Activated T-cell treated with anti-CD3 and anti-CD28 coated beads, Interleukin-2, amount 50 U/mL, for 48 hours (primary cell): ENCODE data around the gene GCK.
"Not testable (repeated sequence)": the region's sequence is repeated elsewhere in the genome, so short reads cannot be mapped to it uniquely, and the experiment has no call there.

Source experiments
- DNase-seq, 2 experiments: peaks; one replicate each; pipeline ENCODE4 v3.0.0-alpha.2; 2020

The GCK gene

DNA sequence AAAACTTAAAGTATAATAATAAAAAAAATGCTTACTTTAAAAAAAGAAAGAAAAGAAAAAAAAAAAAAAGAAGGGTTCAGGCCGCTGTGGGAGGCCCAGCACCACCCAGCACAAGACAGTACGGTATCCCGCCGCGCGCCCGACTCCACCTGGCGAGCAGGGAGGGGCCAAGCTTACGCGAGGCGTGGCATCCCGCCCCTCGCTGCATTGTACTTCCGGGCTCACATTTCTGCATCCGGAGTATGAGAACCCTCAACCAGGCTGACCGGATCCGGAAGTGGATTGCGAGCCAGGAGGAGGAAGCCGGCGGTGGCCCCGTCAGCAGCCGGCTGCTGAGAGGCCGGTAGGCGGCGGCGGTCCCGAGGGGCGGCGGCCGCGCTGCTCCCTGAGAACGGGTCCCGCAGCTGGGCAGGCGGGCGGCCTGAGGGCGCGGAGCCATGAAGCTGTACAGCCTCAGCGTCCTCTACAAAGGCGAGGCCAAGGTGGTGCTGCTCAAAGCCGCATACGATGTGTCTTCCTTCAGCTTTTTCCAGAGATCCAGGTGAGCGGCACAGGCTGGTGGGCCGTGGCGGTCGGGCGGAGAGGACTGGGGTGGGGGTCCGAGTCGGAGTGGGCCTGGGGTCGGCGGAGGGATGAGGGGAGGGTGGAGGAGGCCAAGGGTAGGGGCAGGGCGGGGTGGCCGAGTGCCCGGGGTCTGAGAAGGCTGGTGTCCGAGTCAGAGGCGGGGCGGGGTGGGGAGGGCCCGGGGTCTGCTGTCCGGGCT lies 11.6 kb upstream of the GCK start, which contains the start of gene YKT6:
Gene YKT6 (plus strand): TSS at position 280 of the 763 bp plus-strand sequence. CDS start 158 bp downstream, at position 438.
- DNase-seq = peak; percentile 96 to 97

DNA sequence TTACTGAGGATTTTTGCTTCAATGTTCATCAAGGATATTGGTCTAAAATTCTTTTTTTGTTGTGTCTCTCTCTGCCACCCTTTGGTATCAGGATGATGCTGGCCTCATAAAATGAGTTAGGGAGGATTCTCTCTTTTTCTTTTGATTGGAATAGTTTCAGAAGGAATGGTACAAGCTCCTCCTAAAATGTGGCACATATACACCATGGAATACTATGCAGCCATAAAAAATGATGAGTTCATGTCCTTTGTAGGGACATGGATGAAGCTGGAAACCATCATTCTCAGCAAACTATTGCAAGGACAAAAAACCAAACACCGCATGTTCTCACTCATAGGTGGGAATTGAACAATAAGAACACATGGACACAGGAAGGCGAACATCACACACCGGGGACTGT lies 10.9 kb upstream of the GCK start:
- not testable (repeated sequence) for DNase-seq

DNA sequence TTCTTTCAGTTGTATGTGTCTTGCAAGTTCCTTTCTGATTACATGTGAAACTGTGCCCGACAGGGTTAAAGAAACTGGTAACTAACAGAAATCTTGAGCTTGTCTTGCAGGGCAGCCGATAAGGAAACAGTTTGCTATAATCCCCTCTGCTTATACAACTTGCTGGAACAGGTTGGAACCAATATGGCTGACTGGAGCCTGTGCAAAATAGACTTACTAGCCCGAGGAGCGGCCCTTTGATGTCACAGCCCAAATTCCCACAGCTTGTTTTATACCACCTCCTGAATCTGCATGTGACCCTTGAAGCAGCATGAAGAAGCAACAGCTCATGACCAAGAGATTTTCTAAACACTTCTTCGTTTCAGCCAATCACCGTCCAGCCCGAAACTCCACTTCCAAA lies 8.2 kb upstream of the GCK start:
- DNase-seq = no peak

DNA sequence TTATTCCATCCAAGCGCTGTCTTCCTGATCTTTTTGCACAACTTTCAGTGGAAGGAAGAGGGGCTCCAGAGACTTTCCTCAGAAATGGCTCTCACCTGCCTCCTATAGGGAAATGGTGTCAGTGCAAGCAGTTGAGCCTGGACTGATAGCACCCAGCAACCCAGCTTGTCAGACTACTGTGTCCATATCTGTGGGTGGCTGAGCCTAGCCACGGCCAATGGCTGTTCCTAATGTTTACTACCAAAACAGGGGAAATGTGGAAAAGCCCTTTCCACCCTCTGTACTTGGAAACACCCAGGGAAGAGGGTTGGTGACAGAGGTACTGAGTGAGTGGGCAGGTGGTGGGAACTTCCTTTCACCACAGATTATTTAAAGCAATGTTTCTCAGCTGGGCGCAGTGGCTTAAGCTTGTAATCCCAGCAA lies 7.2 kb upstream of the GCK start:
- DNase-seq = peak; percentile 36 to 48

DNA sequence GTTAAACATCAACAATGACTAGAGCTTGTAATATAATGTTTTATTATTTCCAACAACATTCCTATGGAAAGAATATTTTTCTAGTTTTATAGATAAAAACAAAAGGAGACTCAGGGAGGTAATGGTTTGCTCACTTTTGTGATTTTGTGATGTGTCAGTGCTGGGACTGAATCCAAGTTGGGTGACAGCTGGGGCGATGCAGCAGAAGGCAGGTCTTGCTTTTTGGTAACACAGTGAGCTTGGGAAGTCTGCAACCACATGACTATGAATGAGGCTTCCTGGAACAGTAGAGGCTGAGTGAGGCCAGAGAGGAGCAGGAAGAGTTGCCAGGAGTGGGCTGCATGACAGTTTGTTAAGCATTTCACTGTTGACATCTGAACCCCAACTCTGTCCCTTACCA lies 6.7 kb upstream of the GCK start:
- no peak for DNase-seq

DNA sequence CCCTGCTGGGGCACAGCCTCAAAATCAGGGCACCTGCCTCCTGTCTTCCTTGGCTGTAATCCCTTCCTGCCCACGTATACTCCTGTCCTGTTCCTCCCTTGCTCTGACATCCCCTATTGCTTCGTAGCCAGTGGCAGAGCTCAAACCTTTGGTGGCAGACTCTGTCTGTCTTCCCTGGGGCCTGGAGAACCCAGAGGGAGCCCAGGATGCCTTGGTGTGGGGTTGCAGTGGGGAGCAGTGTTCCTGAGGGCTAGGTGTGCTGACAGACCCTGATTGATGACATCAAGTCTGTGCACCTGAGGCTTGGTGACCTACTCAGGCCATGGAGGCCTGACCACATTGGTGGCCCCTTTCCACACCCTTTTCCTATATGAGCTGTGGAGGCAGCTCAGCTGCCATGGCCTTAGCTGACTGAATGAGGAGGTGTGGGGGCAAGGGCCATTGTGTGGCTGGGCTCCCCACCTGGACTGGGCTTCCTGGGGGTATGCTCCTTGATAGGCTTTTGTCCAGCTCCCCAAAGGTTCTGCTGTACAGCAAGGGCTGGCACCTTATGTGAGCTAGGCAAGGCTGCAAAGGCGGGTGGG lies 5.4 kb upstream of the GCK start:
- DNase-seq = no peak

DNA sequence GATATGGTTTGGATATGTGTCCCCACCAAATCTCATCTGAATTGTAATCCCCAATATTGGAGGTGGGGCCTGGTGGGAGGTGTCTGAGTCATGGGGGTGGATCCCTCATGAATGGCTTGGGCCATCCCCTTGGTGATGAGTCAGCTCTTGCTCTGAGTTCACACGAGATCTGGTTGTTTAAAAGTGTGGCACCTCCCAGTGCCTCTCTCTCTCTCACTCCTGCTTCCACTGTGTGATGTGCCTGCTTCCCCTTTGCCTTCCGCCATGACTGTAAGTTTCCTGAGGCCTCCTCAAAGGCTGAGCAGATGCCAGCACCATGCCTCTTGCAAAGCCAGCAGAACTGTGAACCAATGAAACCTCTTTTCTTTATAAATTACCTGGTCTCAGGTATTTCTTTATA lies 4.8 kb upstream of the GCK start:
- peak; percentile 58 to 69 for DNase-seq

DNA sequence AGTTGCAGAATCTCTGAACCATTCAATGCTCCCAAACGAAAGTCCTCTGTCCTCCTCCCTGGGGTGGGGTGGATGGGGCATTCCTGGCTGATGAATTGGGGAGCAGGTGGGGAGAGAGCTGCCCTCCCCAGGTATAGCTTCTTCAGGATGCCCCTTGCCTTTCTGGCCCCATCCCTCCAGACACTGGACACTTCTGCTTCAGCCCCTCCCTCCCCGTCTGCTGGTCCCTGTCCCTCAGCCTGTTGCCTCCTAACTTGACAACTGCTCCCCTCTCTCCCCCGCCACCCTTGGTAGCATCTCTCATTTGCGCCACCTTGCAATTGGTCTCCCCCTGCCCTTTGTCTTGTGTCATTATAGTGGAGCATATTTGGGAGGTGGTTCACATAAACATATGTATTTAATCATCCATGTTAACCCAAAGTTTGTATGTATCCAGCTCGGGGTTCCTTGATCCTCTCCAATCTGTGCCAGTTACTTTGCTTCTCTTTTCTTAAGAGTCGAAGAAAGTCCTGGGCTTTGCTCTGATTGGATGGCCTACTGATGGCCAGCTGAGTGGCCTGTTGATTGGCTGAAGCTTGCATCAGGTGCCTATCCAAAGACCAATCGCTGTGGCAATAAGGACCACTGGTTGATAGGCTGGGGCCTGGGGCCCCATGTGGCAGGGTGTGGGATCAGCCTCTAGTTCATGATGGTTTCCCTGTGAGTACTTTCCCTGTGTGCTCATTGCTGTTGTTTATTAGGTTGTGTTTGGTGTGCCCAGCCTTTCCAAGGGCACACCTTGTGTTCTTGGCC lies 4.0 kb upstream of the GCK start:
- DNase-seq = no peak

DNA sequence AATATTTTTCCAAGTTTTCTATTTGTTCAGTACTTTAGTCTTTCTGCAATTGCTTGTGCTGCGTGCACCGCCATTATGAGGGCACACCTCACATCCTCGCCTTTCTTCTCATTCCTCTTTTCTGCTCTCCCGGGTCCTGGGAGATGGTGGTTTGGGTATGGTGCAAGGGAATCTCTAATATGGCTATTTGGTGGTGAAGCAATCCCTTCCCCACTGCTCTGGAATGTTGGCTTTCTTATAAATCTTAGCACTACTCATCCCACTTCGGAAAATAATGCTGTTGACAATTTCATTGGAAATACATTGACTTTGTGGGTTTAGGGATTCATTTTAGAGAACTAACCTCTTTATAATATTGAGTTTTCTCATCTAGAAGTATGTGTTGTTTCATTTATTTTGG lies 1.9 kb upstream of the GCK start:
- no peak for DNase-seq

DNA sequence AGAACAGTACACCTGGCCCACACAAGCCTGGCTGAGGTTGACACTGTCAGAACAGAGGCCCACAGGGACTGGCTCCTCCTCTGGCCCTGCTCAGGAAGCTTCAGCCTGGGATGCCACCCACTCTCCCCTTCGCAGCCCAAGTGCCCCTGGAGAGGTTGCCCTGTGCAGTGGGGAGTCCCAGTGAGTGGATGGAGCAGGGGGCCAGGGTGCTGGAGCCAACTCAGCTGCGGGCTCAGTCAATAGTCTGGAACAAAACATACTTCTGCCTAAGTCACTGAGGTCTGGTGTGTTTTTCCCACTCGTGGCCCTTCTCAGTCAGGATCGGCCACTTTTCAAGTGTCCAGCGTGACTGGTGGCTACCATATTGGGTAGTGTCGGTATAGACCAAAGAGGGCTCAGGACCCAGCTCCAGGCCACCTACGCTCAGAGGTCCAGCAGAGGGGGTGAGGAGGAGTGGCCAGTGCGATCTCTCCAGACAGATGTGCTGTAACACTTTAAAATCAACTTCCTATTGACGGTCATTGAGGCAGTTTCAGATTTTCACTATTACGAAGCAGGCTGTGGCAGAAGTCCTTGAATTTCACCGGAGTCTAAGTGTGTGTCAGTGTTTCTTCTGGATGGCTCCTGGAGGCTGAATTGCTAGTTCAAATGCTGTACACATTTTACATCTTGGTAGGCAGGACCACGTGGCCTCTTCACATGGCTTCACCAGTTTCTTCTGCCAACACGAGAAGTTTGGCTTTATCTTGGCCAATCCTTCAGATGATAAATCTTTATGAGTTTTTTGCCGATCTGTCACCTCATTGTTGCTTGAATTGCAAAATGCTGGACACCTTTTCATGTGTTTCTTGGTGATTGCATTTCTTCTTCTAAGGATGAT lies 994 bp upstream of the GCK start:
- DNase-seq = no peak

DNA sequence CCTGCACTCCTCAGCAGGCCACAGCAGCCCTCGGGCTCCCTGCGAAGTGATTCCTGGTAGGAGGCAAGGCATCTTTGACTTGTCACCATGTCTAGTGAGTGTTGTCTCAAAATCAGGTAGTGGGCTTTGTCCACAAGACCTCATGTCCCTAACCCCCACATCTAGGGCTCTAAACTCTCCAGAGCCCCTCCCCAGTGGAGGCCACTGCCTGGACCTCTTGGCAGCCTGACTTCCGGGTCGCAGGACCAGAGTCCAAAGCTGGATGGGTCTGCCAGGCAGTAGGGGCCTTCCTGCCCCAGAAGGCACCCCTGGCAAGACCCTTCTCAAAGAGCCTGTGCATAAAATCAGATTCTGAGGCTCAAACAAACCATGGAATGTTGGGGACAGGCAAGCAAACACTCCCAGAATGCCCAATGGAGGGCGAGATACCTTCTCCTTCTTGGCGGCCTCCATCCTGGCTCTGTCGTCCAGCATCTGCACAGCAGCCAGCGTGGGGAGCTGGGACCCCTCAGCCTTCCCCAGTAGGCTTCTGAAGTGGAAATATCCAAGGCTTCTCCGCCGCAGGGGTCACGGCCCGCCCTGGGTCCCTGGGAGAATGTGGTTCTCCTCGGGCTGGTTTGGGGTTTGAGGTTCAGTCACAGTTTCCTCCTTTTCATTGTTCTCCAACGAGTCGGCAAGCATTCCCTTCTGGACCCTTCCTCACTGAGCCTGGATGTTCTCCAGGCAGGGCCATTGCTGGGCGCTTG lies 586 bp downstream of the GCK start:
- DNase-seq = no peak

DNA sequence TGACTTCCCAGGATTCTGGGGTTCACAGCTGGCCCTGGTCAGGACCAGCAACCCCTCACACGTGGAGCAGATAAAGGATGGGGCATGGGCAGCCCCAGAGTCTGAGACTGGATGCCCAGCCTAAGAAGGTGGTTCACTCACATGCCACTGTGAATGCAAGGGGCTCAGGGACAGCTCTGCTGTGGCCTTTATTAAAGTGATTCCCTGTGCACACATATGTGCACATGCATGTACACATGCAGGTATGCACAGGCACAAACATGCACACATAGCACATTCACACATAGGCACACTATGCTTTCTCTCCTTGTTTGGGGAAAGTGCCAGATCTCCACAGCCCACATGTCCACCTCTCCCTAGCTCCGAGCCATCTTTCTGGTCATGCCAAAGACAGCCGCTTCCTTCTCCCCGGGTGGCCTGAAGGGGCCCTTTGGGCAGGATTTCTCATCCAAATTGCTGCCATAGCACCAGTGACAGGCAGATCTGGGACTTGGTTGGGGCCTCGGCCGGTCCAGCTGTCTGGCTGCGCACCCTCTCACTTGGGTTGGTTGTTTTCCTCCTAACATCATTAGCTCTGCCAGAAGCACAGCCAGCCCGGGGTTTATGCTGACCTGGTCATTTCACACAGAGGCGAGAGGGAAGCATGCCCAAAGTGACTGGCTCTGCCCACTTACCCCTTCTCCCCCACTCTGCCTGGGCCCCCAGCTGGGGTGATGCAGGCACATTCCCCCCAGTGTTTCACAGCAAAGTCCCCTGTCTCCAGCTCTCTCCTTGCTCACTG lies 1.4 kb downstream of the GCK start:
- no peak for DNase-seq

DNA sequence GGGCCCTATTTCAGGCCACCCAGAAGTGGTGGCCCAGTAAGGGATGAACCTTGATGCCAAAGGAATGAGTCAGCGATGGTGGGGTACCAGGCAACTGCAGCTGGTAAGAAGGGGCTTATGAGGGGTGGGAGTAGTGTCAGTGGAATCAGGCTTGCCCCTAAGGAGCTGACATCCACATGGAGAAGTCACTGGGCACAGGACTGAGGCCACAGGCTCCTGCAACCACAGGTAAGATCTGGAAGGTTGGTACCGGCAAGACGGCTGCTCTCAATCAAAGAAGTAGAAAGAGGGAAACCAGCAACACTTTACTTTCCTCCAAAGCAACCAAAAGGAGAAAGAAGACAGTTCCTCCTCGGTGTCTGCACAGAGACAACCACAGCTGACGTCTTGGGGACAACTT lies 2.5 kb downstream of the GCK start:
- no peak for DNase-seq

DNA sequence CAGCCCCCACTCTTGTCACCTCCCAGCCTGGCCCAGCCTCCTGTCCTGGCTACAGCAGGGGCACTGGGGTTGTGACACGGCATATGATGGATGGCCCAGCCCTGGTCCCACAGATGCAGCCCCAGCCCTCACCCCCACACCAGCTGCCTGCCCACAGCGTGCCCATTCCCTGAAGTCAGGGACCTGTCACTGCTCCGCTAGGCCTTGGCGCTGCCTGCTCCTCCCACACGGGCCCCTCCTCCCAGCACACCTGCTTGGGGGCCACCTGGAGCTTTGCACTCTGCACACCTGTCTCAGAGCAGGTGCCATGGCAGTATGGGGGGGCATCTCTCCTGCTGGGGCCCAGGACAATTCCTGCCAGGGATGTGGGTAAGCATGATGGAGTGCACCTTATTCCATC lies 3.5 kb downstream of the GCK start:
- no peak for DNase-seq

DNA sequence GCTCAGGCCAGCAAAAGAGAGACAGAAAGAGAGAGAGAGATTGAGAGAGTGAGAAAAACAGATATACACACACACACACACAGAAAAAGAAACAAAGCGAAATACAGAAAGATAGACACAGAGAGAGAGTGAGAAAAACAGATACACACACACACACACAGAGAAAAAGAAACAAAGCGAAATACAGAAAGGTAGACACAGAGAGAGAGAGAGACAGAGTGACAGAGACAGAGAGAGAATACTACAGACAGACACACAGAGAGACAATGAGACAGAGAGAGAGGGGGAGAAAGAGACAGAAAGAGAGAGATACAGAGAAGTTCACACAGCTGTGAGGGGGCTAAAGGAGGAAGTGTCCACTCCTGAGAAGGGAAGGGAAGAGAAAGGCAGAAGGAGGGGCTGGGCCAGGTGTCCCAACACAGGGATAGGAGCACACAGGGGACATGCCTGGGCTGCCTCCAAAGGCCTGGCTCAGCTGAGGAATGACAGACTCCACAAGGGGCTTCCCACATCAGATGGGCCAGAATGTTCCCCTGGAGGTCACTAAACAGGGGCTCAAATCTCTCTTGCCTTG lies 4.3 kb downstream of the GCK start:
- DNase-seq = no peak

DNA sequence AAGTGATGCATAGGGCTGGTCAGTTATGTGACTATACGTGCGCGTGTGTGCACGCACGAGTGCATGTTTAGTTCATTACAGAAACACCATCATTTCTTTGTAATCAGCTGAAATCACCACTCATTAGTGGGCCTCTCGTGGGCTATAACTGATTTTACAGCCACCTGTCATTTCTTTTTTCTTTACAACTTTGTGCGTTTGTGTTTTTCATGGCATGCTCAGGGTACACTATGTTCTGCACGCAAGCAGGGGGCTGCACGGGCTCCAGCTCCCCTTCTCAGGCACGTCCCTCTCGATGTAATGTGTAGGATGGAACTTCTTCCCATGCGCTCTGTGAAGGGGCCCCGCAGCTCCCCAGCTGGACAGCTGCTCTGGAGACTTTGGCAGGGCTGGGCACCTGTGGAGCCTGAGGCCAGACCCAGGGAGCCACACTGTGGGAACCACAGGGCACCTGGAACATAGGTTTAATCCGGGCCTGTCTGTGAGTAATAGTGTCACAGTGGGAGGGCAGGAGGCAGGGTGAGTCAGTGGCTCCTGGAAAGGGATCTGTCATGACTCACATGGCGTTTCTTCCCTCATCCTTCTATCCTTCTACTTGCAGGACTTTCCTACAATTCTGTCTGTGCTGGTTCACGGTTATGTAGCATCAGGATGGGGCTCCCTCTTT lies 4.9 kb downstream of the GCK start:
- no peak for DNase-seq

DNA sequence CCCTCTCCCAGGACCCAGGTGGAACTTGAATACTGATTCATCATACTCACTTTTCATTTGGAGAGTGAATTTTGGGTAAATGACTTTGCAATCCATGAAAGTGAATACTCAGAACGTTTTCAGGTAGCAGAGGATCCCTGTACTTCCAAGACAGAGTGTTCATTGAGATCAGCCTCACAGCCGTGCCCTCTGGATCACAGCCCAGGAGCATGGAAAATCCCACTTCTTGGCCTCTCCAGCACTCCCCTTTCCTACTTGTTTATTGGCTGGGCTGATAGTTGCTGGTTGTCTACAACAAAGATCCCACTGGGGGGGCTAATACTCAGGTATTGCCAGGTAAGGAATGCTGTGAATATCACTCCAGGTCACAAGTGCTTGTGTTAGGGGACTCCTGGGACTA lies 5.9 kb downstream of the GCK start:
- DNase-seq = no peak

DNA sequence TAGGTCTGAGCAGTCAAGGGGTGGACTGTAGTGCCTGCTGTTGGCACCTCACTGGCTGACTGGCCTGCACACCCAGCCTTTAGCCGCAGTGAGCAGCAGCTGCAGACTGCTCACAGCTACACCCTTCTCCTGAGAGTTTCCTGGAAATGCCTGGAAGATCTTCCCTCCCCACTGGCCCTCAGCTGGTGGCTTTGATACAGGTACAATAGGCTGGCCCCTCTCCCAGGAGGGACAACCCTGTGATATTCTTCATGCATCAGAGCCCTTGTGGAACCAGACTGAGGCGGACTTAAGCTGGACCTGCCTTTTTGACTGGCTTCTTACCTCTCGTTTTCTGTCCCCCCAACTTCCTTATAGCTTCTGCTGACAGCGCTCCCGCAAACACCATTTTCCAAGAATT lies 6.4 kb downstream of the GCK start:
- no peak for DNase-seq

DNA sequence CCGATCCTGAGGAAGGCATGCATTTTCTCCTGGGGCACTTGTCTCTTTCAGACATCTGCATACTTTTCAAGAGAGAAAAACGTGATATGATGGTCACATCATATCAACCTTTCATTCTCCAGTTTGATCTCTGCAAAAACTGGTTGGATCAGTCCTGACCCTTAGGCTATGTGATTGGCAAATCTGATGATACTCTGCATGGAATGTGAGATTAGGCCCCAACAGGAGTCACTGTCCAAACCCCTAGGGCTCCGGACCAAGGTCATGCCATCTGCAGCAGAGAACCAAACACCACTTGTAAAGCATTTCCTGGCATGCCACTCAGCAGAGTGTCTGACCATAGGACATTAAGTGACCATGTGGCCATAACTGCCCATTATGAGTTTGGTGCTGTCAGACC lies 8.6 kb downstream of the GCK start:
- no peak for DNase-seq

DNA sequence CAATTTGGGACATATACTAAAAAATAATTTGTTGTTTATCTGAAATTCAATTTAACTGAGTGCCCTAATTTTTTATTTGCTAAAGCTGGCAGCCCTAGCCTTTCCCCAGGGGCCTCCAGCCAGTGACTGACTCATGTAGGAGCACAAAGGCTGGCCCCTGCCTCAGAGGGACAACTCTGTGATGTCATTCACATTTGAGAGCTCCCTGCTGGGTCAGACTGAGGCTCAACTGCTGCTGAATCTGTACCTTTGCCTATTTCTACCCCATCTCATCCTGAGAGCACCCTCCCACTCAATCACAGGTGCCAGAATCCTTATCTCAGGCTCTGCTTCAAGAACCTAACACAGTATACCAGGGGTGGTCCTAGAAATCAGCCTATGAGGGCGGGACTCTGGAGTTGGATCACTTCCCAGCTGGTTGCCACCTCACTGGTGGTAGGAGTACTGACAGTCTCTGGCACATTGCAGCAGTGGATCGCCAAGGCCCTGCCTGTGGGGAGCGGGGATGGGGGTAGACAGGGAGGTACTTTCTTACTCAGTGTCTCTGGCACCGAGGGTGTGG lies 11.6 kb downstream of the GCK start:
- DNase-seq = no peak
